ENCODE results near the gene CYB561. TPM values are rescaled to one million over a fixed set of nuclear protein-coding genes. Genes with fewer than 3 reads are reported as not detected.
"Not testable (repeated sequence)": the region's sequence is repeated elsewhere in the genome, so short reads cannot be mapped to it uniquely, and the experiment has no call there.

Gene CYB561
- total RNA-seq, 1 experiment from 2014 or later, result 67.6 TPM

GRCh38 chr17:63454357-63454756 is 8.3 kb upstream of the CYB561 start:
- DNase-seq (ENCODE audit: low read depth, low spot score); H3K27me3 ChIP-seq (ENCODE audit: insufficient read depth, low read length); BruUV-seq (replicated peaks); H2AFZ ChIP-seq (ENCODE audit: low read depth, low read length, poor library complexity, severe bottlenecking); RAD21 ChIA-PET (ENCODE audit: low non-redundant PET in 1 of 2, low total read pairs in 2 of 2, uncharacterized antibody in 2 of 2, unreplicated experiment in 2 of 2); H3K36me3 ChIP-seq (ENCODE audit: control insufficient read depth in 1 of 2, insufficient read depth in 2 of 2, low read length in 2 of 2); intact Hi-C loops (cut with micrococcal nuclease); H3K79me2 ChIP-seq (ENCODE audit: insufficient read depth, low read length); POLR2A ChIA-PET; H3K9ac ChIP-seq (ENCODE audit: low read length); H4K20me1 ChIP-seq (ENCODE audit: insufficient read depth); H3K27ac ChIP-seq (ENCODE audit: low read depth, low read length); H3K4me3 ChIP-seq (replicated peaks in 1 of 2; ENCODE audit: low read depth in 1 of 2, low read length in 2 of 2); H3K9me2 ChIP-seq (ENCODE audit: insufficient read depth); H3K9me3 ChIP-seq (ENCODE audit: control insufficient read depth in 1 of 2, insufficient read depth in 1 of 2, low read depth in 1 of 2, low read length in 2 of 2); ATAC-seq: not testable (repeated sequence)
- H3K4me1 ChIP-seq (ENCODE audit: control insufficient read depth in 1 of 2, insufficient read depth in 2 of 2, low read length in 2 of 2), result peaks cover 0 to 22% of the 10 kb centered on the region in 2 experiments; a peak in 3 of 4 replicates
- CTCF ChIA-PET, result interaction anchor here (0.7 to 1.7 kb wide), 3 partner anchors 9 to 29 kb away, joined by 3 to 8 read pairs (median 4); no protein-coding TSS in a partner anchor
- peak overlapping the region; percentile 4; the same call in 1 of the 2 replicates for H3K4me2 ChIP-seq (ENCODE audit: low read length)

GRCh38 chr17:63452962-63453551 is 7.0 kb upstream of the CYB561 start:
- Histone ChIP-seq H3K4me1 (ENCODE audit: control insufficient read depth in 1 of 2, insufficient read depth in 2 of 2, low read length in 2 of 2) (peaks cover 0 to 22% of the 10 kb centered on the region in 2 experiments; a peak in 2 of 4 replicates), H3K36me3 (ENCODE audit: control insufficient read depth in 1 of 2, insufficient read depth in 2 of 2, low read length in 2 of 2) (no peaks in the 10 kb centered on the region), H4K20me1 (ENCODE audit: insufficient read depth) (no peaks in the 10 kb centered on the region), H3K9ac (ENCODE audit: low read length) (no peak overlapping the region), H3K4me2 (ENCODE audit: low read length) (no peak overlapping the region), H2AFZ (ENCODE audit: low read depth, low read length, poor library complexity, severe bottlenecking) (no peak overlapping the region), H3K27me3 (ENCODE audit: insufficient read depth, low read length) (no peaks in the 10 kb centered on the region), H3K79me2 (ENCODE audit: insufficient read depth, low read length) (no peaks in the 10 kb centered on the region), H3K9me3 (ENCODE audit: control insufficient read depth in 1 of 2, insufficient read depth in 1 of 2, low read depth in 1 of 2, low read length in 2 of 2) (no peaks in the 10 kb centered on the region), H3K4me3 (replicated peaks in 1 of 2; ENCODE audit: low read depth in 1 of 2, low read length in 2 of 2) (no peak overlapping the region), H3K9me2 (ENCODE audit: insufficient read depth) (no peaks in the 10 kb centered on the region), H3K27ac (ENCODE audit: low read depth, low read length) (no peak overlapping the region)
- RAD21 ChIA-PET (ENCODE audit: low non-redundant PET in 1 of 2, low total read pairs in 2 of 2, uncharacterized antibody in 2 of 2, unreplicated experiment in 2 of 2), result no interaction called here
- no peak for TF ChIP-seq CTCF (IDR thresholded peaks at IDR 0.05 in 2 of 3, conservative IDR thresholded peaks at IDR 0.05 in 1 of 3; ENCODE audit: borderline replicate concordance in 1 of 3, insufficient read depth in 1 of 3, low read depth in 2 of 3, low read length in 2 of 3)
- no peak for TF ChIP-seq EZH2phosphoT487 (IDR thresholded peaks at IDR 0.05; ENCODE audit: borderline replicate concordance)
- no peak for TF ChIP-seq EGR1 (IDR thresholded peaks at IDR 0.05; ENCODE audit: low read depth)
- TF ChIP-seq ATF3 (IDR thresholded peaks at IDR 0.05), result no peak
- TF ChIP-seq SRF (IDR thresholded peaks at IDR 0.05; ENCODE audit: low read depth), result no peak
- no peak for TF ChIP-seq POLR2AphosphoS5 (IDR thresholded peaks at IDR 0.05; ENCODE audit: low read depth, low read length)
- TF ChIP-seq ELF1 (IDR thresholded peaks at IDR 0.05; ENCODE audit: borderline replicate concordance, low read depth), result no peak
- TF ChIP-seq RAD21 (IDR thresholded peaks at IDR 0.05; ENCODE audit: low read depth), result no peak
- TF ChIP-seq EZH2 (IDR thresholded peaks at IDR 0.05), result no peak
- TF ChIP-seq ZNF274 (IDR thresholded peaks at IDR 0.05; ENCODE audit: low read depth, low read length), result no peak
- no peak for TF ChIP-seq YY1 (IDR thresholded peaks at IDR 0.05; ENCODE audit: extremely low read depth, insufficient replicate concordance, low read depth, low read length)
- POLR2A ChIA-PET, result interaction anchor here (1.3 to 1.6 kb wide), 2 partner anchors 8 to 169 kb away, joined by 3 to 4 read pairs; partner anchors contain the start of gene MAP3K3
- DNase-seq (ENCODE audit: low read depth, low spot score) (no peak), ATAC-seq (0 out of 2 replicates have a peak, but pooled peaks have one; percentile 19)
- no TSS peak for BruUV-seq (replicated peaks)
- intact Hi-C loops (cut with micrococcal nuclease), result no loop called here
- CTCF ChIA-PET, result interaction anchor here (1.0 to 1.4 kb wide), 2 partner anchors 17 to 26 kb away, joined by 4 read pairs; no protein-coding TSS in a partner anchor

Data from HCT116 (cell line).